ENCODE data around the gene GAPDHS. TPM values are rescaled to one million over a fixed set of nuclear protein-coding genes. Genes with fewer than 3 reads are reported as not detected.

Gene GAPDHS
- total and polyA plus RNA-seq, 2 experiments from 2014 or later, result not detected

GRCh38 chr19:35488677-35489076, 44.6 kb upstream of the GAPDHS start:
- H3K4me3 ChIP-seq, result no peak overlapping the region
- no peak for TF ChIP-seq EZH2phosphoT487 (IDR thresholded peaks at IDR 0.05; ENCODE audit: insufficient read depth, low read depth)
- TF ChIP-seq EZH2 (IDR thresholded peaks at IDR 0.05; ENCODE audit: insufficient read depth, poor library complexity, severe bottlenecking), result no peak
- H3K79me2 ChIP-seq (ENCODE audit: insufficient read depth), result no peaks in the 10 kb centered on the region
- no peaks in the 10 kb centered on the region for H3K9me3 ChIP-seq (ENCODE audit: low read depth)
- H3K36me3 ChIP-seq (ENCODE audit: low read depth), result no peaks in the 10 kb centered on the region
- no peak overlapping the region for H3K27ac ChIP-seq
- in situ Hi-C loops (cut with MboI), result no loop called here
- no peaks in the 10 kb centered on the region for H3K4me1 ChIP-seq (ENCODE audit: insufficient read depth)
- H3K27me3 ChIP-seq (replicated peaks; ENCODE audit: insufficient read depth), result peaks cover 35% of the 10 kb centered on the region
- H2AFZ ChIP-seq, result no peak overlapping the region
- 67 to 68% methylated on average over 16 of the region's 16 CpGs for WGBS, 2 experiments (ENCODE audit: low coverage in 1 of 2, low lambda C conversion rate in 2 of 2, missing lambda C conversion rate in 2 of 2)
- no peak overlapping the region for H3K9ac ChIP-seq
- H3K4me2 ChIP-seq (ENCODE audit: unreplicated experiment), result no peak overlapping the region
- no peaks in the 10 kb centered on the region for H4K20me1 ChIP-seq (ENCODE audit: insufficient read depth)
- no peak for DNase-seq
- no peaks in the 10 kb centered on the region for H3F3A ChIP-seq (ENCODE audit: insufficient read depth)
- H3K9me2 ChIP-seq (ENCODE audit: insufficient read depth), result no peaks in the 10 kb centered on the region

DNA sequence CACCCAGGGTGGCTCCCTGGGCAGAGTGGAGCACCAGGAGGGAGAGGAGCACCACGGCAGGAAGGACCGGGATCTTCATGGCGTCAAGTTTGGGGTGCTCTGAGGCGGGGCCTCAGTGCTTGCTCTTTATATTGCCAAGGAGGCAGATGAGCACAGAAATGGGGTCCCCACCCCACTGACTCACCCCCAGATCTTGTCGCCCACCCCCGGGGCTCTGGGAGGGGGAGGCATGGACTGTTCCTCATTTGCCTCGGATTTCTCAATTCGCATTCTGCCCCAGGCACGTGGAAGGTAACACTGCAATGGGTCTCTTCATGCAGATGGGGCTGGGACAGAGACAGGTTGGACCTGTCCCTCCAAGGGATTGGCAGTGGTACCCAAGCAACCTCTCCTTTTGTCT, 42.9 kb upstream of the GAPDHS start, which contains the start of gene KRTDAP:
Gene KRTDAP, minus strand, starts transcription at position 101 of the 400 bp plus-strand sequence. Its CDS starts 22 bp downstream, at position 79.
- H3K4me3 ChIP-seq, result no peak within 1 kb of the TSS
- peaks cover 39% of the 10 kb centered on the region for H3K27me3 ChIP-seq (replicated peaks; ENCODE audit: insufficient read depth)
- H4K20me1 ChIP-seq (ENCODE audit: insufficient read depth), result no peaks in the 10 kb centered on the region
- H3K27ac ChIP-seq, result no peak within 1 kb of the TSS
- no peaks in the 10 kb centered on the region for H3K9me2 ChIP-seq (ENCODE audit: insufficient read depth)
- no peaks in the 10 kb centered on the region for H3F3A ChIP-seq (ENCODE audit: insufficient read depth)
- no peaks in the 10 kb centered on the region for H3K4me1 ChIP-seq (ENCODE audit: insufficient read depth)
- no peaks in the 10 kb centered on the region for H3K79me2 ChIP-seq (ENCODE audit: insufficient read depth)
- no peak for DNase-seq
- 62% methylated on average over 9 of the region's 9 CpGs for WGBS, 2 experiments (ENCODE audit: low coverage in 1 of 2, low lambda C conversion rate in 2 of 2, missing lambda C conversion rate in 2 of 2)
- H3K36me3 ChIP-seq (ENCODE audit: low read depth), result no peaks in the 10 kb centered on the region
- no peaks in the 10 kb centered on the region for H3K9me3 ChIP-seq (ENCODE audit: low read depth)
- no peak within 1 kb of the TSS for H3K9ac ChIP-seq
- H3K4me2 ChIP-seq (ENCODE audit: unreplicated experiment), result no peak within 1 kb of the TSS
- TF ChIP-seq EZH2phosphoT487 (IDR thresholded peaks at IDR 0.05; ENCODE audit: insufficient read depth, low read depth), result no peak
- TF ChIP-seq EZH2 (IDR thresholded peaks at IDR 0.05; ENCODE audit: insufficient read depth, poor library complexity, severe bottlenecking), result no peak
- no peak within 1 kb of the TSS for H2AFZ ChIP-seq
- in situ Hi-C loops (cut with MboI), result loop anchor here (10.0 kb wide), 1 partner anchor 136 kb away; the partner anchor contains the start of gene FFAR3

DNA sequence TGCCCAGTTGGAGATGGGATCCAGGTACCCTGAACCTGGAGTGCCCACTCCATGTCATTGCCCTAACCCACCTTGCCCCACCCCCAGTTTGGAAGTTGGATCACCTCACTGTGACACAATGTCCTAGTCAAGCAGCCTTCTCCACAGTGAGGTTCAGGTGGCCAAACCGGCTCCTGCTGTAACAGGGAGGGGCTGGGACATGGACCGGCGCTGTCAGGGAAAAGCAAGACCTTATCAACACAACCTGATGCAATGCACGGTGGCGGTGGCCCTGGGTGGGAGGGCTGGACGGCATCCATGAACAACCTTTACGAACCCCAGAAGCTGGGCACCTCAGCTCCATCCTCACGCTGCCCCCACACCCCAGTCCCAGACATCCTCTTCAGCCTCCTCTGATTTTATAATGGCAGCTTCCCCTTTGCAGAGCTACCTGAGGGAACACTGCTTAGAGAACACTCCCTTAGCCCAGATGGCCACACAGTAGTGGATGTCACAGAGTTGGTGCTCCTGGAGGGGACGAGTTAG, 41.4 kb upstream of the GAPDHS start:
- Histone ChIP-seq H3K27me3 (replicated peaks; ENCODE audit: insufficient read depth) (peaks cover 35% of the 10 kb centered on the region), H2AFZ (no peak overlapping the region), H4K20me1 (ENCODE audit: insufficient read depth) (no peaks in the 10 kb centered on the region), H3K9me3 (ENCODE audit: low read depth) (no peaks in the 10 kb centered on the region), H3K79me2 (ENCODE audit: insufficient read depth) (no peaks in the 10 kb centered on the region), H3K9me2 (ENCODE audit: insufficient read depth) (no peaks in the 10 kb centered on the region), H3F3A (ENCODE audit: insufficient read depth) (no peaks in the 10 kb centered on the region), H3K4me3 (no peak overlapping the region), H3K9ac (no peak overlapping the region), H3K4me2 (ENCODE audit: unreplicated experiment) (no peak overlapping the region), H3K27ac (no peak overlapping the region), H3K36me3 (ENCODE audit: low read depth) (no peaks in the 10 kb centered on the region), H3K4me1 (ENCODE audit: insufficient read depth) (no peaks in the 10 kb centered on the region)
- DNase-seq, result no peak
- no peak for TF ChIP-seq EZH2phosphoT487 (IDR thresholded peaks at IDR 0.05; ENCODE audit: insufficient read depth, low read depth)
- no peak for TF ChIP-seq EZH2 (IDR thresholded peaks at IDR 0.05; ENCODE audit: insufficient read depth, poor library complexity, severe bottlenecking)
- WGBS, 2 experiments (ENCODE audit: low coverage in 1 of 2, low lambda C conversion rate in 2 of 2, missing lambda C conversion rate in 2 of 2), result 59 to 60% methylated on average over 9 of the region's 9 CpGs
- in situ Hi-C loops (cut with MboI), result loop anchor here (10.0 kb wide), 1 partner anchor 137 kb away; the partner anchor contains the start of gene FFAR3

GRCh38 chr19:35493971-35494370, 39.3 kb upstream of the GAPDHS start:
- Histone ChIP-seq H3K27ac (no peak overlapping the region), H3K79me2 (ENCODE audit: insufficient read depth) (no peaks in the 10 kb centered on the region), H3K9me2 (ENCODE audit: insufficient read depth) (no peaks in the 10 kb centered on the region), H3K9me3 (ENCODE audit: low read depth) (no peaks in the 10 kb centered on the region), H3K36me3 (ENCODE audit: low read depth) (no peaks in the 10 kb centered on the region), H2AFZ (no peak overlapping the region), H3K27me3 (replicated peaks; ENCODE audit: insufficient read depth) (peaks cover 31% of the 10 kb centered on the region), H3K4me1 (ENCODE audit: insufficient read depth) (no peaks in the 10 kb centered on the region), H3K4me2 (ENCODE audit: unreplicated experiment) (no peak overlapping the region), H3F3A (ENCODE audit: insufficient read depth) (no peaks in the 10 kb centered on the region), H3K9ac (no peak overlapping the region), H3K4me3 (no peak overlapping the region), H4K20me1 (ENCODE audit: insufficient read depth) (no peaks in the 10 kb centered on the region)
- no peak for DNase-seq
- WGBS, 2 experiments (ENCODE audit: low coverage in 1 of 2, low lambda C conversion rate in 2 of 2, missing lambda C conversion rate in 2 of 2), result 70 to 81% methylated on average over 8 to 9 of the region's 9 CpGs
- TF ChIP-seq EZH2phosphoT487 (IDR thresholded peaks at IDR 0.05; ENCODE audit: insufficient read depth, low read depth) (no peak), EZH2 (IDR thresholded peaks at IDR 0.05; ENCODE audit: insufficient read depth, poor library complexity, severe bottlenecking) (no peak)
- in situ Hi-C loops (cut with MboI), result loop anchor here (10.0 kb wide), 1 partner anchor 139 kb away; the partner anchor contains the start of gene FFAR3

Data from GM23248 (cell line).